PFSK-1 (cell line): Measurements from ENCODE around the gene BCAS3.

ENCODE experiments used
- FOXP2 ChIP-seq: optimal IDR thresholded peaks from 2 replicates; pipeline ENCODE3; 2011; ENCODE audit warnings: borderline replicate concordance, control low read depth, inconsistent platforms; ENCODE audit not compliant: insufficient read depth; ENCODE audit errors: extremely low read length, extremely low read depth
- POLR2AphosphoS5 ChIP-seq: IDR thresholded peaks from 2 replicates; pipeline ENCODE4 v1.6.1; 2012; ENCODE audit warnings: low read depth, mild to moderate bottlenecking, control low read depth, low read length, moderate library complexity
- SIN3A ChIP-seq: IDR thresholded peaks from 2 replicates; pipeline ENCODE4 v1.6.1; 2012; ENCODE audit warnings: mild to moderate bottlenecking, low read length, moderate library complexity, borderline replicate concordance; ENCODE audit not compliant: insufficient read depth
- TAF1 ChIP-seq: IDR thresholded peaks from 2 replicates; pipeline ENCODE4 v1.6.1; 2012; ENCODE audit warnings: low read length, control low read depth, borderline replicate concordance; ENCODE audit not compliant: insufficient read depth
- TF ChIP-seq, protein P1 (sequence below), 2 experiments: IDR thresholded peaks; 2 replicates each; pipeline versions ENCODE4 v1.6.1 to v1.8.0; 2011 to 2012; ENCODE audit warnings: low read depth in 2 of 2, low read length in 2 of 2, control low read depth in 1 of 2, inconsistent platforms in 1 of 2, mild to moderate bottlenecking in 1 of 2, moderate library complexity in 1 of 2; ENCODE audit not compliant: insufficient read depth in 1 of 2

BCAS3 gene

DNA sequence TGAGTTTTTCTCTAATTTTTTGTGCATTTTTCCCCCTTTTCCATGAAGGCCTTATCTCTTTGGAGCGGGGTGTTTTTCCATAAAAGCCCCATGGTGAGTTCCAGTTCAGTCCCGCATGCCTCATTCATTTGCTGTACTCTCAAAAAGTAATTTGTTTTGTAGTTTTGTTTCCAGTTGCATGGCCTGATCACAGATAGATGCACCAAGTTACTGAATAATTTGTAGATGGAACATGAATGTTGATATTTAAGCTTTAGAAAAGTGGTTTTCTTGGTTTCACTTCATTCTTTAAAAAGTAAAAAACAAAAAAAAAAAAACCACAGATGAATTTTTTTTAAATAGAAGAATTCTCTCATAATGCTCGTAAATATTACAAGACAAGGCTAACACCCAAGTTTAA, 349.2 kb downstream of the BCAS3 start:
- TF ChIP-seq TAF1 (no peak), FOXP2 (no peak), POLR2AphosphoS5 (no peak), SIN3A (no peak)
- TF ChIP-seq, protein P1, sequence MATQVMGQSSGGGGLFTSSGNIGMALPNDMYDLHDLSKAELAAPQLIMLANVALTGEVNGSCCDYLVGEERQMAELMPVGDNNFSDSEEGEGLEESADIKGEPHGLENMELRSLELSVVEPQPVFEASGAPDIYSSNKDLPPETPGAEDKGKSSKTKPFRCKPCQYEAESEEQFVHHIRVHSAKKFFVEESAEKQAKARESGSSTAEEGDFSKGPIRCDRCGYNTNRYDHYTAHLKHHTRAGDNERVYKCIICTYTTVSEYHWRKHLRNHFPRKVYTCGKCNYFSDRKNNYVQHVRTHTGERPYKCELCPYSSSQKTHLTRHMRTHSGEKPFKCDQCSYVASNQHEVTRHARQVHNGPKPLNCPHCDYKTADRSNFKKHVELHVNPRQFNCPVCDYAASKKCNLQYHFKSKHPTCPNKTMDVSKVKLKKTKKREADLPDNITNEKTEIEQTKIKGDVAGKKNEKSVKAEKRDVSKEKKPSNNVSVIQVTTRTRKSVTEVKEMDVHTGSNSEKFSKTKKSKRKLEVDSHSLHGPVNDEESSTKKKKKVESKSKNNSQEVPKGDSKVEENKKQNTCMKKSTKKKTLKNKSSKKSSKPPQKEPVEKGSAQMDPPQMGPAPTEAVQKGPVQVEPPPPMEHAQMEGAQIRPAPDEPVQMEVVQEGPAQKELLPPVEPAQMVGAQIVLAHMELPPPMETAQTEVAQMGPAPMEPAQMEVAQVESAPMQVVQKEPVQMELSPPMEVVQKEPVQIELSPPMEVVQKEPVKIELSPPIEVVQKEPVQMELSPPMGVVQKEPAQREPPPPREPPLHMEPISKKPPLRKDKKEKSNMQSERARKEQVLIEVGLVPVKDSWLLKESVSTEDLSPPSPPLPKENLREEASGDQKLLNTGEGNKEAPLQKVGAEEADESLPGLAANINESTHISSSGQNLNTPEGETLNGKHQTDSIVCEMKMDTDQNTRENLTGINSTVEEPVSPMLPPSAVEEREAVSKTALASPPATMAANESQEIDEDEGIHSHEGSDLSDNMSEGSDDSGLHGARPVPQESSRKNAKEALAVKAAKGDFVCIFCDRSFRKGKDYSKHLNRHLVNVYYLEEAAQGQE (IDR thresholded peaks at IDR 0.05; ENCODE audit: insufficient read depth in 1 of 2, low read depth in 2 of 2, low read length in 2 of 2) = no peak

DNA sequence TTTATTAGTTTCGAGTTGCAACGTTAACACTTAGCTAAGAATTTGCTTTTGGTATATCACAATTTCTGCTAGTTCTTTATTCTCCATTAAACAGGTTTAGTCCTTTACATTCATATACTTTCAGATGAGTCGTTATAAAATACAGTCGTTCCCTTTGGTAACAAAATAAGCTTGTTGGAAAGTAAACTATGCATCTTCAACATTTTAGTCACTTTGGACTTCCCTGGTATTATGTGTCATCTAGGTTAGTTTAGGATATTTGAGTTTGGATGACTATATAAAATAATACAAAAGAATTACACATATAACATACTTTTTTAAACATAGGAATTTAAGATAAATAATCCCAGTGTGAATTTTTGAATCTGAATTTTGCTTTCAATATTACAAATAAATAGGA, 351.5 kb downstream of the BCAS3 start:
- TF ChIP-seq POLR2AphosphoS5 = no peak
- TF ChIP-seq SIN3A = no peak
- no peak for TF ChIP-seq TAF1
- TF ChIP-seq FOXP2 = no peak
- TF ChIP-seq, protein P1 (IDR thresholded peaks at IDR 0.05; ENCODE audit: insufficient read depth in 1 of 2, low read depth in 2 of 2, low read length in 2 of 2) = no peak

DNA sequence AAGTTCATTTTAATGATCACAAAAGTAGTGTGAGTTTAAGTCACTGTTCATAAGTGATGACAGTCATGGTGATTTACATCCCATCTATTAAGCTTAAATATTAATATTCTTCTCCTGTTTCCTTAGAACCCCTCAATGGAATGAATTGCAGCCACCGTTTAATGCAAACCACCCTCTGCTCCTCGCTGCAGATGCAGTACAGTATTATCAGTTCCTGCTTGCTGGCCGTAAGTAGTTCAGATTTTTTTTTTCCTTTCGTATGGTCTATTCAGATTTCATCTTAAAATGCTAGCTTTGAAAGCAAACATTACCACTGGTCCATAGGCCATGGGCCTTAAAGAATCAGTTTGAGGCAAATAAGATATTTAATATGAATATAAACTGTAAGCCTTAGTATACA, 363.0 kb downstream of the BCAS3 start:
- TF ChIP-seq FOXP2 (no peak), POLR2AphosphoS5 (no peak), TAF1 (no peak), SIN3A (no peak)
- TF ChIP-seq, protein P1 (IDR thresholded peaks at IDR 0.05; ENCODE audit: insufficient read depth in 1 of 2, low read depth in 2 of 2, low read length in 2 of 2) = no peak

DNA sequence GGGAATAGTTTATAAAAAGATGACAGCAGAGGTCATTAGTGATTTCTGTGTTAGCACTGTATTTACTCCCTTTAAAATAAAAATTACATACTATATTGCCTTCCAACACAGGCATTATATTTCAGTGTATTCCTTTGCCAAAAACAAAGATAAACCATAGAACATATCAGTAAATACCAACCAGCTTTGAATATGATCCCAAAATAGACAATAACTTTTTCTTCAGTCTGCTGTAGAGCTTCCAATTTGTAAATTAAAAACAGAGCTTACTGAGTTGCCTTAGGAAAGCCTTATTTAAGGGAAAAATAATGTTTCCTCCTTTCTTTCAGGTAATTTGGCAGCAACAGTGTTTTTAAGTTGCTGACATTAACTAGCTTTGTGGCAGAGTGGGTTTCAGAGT, 369.9 kb downstream of the BCAS3 start:
- TF ChIP-seq TAF1 (no peak), POLR2AphosphoS5 (no peak), FOXP2 (no peak), SIN3A (no peak)
- TF ChIP-seq, protein P1 (IDR thresholded peaks at IDR 0.05; ENCODE audit: insufficient read depth in 1 of 2, low read depth in 2 of 2, low read length in 2 of 2) = no peak
